GM12801 (cell line): ENCODE data around the gene KRT12.

Experiments used
- TF ChIP-seq, protein P1 (sequence below): IDR thresholded peaks from one replicate; pipeline ENCODE4 v1.5.1; 2011; ENCODE audit warnings: control low read depth; ENCODE audit not compliant: insufficient read length; ENCODE audit errors: extremely low read depth

KRT12 gene

DNA sequence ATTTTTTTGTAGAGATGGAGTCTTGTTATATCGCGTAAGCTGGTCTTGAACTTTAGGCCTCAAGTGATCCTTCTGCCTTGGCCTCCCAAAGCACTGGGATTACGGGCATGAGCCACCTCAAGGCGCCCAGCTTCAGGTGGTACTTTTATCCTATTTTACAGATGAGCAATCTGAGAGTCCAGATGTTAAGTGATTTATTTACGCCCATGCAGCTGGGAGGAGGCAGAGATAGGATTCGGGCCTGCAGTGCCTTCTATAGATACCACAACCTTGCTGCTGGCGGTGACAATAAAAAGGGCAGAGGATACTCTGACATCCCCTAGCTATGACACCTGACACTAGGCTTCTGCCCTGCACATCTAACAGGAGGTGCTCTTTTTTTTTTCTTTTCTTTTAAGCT is 4.3 kb upstream of the KRT12 start:
- TF ChIP-seq, protein P1, sequence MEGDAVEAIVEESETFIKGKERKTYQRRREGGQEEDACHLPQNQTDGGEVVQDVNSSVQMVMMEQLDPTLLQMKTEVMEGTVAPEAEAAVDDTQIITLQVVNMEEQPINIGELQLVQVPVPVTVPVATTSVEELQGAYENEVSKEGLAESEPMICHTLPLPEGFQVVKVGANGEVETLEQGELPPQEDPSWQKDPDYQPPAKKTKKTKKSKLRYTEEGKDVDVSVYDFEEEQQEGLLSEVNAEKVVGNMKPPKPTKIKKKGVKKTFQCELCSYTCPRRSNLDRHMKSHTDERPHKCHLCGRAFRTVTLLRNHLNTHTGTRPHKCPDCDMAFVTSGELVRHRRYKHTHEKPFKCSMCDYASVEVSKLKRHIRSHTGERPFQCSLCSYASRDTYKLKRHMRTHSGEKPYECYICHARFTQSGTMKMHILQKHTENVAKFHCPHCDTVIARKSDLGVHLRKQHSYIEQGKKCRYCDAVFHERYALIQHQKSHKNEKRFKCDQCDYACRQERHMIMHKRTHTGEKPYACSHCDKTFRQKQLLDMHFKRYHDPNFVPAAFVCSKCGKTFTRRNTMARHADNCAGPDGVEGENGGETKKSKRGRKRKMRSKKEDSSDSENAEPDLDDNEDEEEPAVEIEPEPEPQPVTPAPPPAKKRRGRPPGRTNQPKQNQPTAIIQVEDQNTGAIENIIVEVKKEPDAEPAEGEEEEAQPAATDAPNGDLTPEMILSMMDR = no peak

DNA sequence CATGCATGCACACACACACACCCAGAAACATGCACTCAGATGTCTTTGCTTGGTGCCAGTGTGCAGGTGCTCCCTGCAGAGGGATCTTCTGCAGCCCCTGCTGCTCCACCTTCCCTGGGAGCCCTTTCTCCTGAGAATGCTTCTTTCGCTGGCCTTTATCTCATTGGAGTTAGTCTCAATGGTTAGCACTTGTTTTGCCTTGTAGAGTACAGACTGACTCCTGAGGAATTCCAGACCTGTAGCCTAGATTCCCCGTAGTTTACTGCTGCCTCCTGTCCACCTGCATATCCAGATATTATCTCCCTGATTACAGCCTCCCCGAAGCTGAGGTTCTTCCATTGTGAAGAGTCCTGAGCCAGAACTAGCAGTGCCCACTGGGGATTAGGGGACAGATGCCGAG is 3.1 kb upstream of the KRT12 start:
- TF ChIP-seq, protein P1 = no peak

DNA sequence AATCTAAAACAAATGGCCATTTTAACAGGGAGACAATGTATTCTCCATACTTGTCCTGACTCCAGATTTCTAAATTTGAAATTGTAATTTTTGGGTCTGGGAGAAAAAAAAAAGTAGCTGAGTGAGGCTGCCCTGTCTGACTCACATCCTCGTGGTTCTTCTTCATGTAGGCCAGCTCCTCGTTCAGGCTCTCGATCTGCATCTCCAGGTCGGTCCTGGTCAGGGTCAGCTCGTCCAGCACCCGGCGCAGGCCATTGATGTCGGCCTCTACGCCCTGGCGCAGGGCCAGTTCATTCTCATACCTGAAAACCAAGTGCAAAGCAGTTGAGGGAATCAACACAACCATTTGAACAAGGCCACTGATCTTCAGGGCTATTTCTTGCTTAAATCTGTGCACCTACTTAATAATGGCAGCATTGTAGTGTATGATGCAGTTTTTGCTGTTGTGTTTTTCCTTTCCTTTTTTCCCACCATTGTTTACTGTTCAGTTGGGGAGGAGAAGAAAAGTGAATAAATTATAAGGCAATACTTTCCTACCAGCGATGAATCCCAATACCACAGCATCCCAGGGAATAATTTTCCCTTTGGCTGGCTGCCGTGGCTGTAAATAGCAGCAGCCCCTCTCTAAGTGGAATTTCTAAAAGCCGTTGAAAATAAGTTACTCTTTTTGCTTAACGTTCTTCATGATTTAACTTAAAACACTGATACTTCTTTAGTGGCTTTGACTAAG is 2.2 kb downstream of the KRT12 start:
- TF ChIP-seq, protein P1 = no peak

DNA sequence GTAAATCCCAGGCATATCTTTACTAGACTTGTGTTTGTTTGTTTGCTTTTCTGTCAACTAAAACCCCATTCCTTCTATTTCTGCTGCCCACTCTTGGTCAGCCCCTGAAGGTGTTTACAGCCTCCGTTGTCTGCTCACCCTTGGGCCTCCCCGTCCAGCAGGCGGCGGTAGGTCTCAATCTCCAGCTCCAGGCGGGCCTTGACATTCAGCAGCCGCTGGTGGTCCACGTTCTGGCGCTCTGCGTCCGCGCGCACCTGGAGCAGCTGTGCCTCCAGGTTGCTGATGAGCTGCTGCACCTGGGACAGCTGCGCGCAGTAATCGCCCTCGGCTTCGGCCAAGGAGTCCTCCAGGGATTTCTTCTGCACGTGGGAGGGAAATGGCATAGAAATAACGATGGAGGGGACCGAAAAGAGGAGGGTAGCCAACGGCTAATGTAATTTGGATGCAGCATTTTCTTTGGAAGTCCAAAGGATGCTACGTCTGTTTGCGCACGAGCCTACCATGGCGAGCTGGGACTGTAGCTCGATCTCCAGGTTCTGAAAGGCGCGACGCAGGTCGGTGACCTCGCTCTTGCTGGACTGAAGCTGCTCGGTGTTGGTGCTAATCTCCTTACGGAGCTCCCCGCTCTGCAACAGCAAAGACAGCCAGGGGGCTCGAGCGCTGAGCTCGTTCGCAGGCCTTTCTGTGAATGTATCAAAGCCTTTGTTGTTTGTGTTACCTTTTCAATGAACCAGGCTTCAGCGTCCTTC is 3.9 kb downstream of the KRT12 start:
- TF ChIP-seq, protein P1 = no peak

DNA sequence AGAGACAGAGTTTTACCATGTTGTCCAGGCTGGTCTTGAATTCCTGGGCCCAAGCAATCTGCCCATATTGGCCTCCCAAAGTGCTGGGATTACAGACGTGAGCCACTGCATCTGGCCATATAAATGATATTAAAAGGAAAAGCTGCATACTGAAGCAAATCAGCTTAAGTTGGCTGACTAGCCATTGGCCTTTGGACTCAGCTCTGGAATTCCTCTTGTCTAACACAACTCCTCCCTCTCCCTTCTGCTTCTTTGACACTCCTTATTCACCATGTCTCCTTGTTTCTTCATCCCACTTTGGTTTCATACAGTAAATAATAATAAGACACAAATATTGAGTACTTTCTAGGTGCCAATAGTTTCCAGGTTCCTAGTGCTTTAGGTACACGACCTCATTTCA is 7.5 kb downstream of the KRT12 start:
- TF ChIP-seq, protein P1 = no peak

DNA sequence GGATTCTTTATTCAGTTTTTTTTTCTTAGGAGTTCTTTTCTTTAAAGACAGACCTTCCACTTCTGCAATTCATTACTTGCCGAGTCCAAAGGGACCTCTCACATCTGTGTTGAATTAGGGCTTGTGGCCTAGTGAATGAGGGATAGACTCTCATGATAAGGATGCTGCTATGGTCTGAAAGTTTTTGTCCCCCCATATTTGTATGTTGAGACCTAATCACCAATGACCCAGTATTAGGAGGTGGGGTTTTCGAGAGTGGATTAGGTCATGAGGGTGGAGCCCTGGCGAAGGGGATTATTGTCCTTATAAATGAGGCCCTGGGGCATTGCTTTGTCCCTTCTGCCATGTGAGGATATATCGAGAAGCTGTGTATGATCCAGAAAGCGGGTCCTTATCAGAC is 9.5 kb downstream of the KRT12 start:
- TF ChIP-seq, protein P1 = no peak

DNA sequence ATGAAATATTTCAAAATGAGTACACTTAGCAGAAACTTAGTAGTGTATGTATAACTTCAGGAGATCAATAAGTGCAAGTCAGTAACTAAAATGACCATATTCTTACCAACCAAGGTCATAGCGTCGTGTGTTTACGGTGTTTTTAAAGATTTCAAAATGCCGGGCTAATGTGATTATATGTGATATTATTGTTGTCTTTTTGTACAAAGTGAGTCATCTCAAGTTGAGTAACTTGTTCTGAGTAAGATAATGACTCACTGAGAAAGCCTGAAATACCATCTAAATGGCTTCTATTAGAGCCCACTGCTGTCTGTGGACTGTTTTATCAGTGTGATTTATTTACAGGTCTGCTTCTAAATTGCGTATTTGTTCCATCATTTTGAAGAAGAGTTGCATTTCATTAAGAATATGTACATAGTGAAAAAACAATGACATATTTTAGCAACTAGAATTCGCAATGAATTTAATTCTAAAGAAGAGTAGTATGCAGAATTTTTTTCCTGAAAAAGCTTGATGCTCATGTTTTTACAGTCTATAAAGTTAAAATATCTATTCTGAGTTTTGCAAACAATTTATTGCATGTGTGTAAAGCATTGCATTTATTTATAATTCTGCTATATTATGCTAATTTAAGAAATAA is 12.7 kb downstream of the KRT12 start:
- TF ChIP-seq, protein P1 = no peak
